H9 (cell line): ENCODE results near the gene KISS1. TPM values are rescaled to one million over a fixed set of nuclear protein-coding genes. Genes with fewer than 3 reads are reported as not detected.

ENCODE experiments used
- DNase-seq: peaks from one replicate; pipeline ENCODE4 v3.0.0-alpha.2; 2017
- H2AFZ ChIP-seq: one replicate; pipeline ENCODE4 v1.6.1; 2013; ENCODE audit warnings: mild to moderate bottlenecking, low read length, control low read depth, moderate library complexity
- H2AK5ac ChIP-seq: 2 replicates; pipeline ENCODE4 v1.6.1; 2013; ENCODE audit warnings: low read length, control low read depth, mixed read lengths; ENCODE audit not compliant: insufficient read length
- H2BK120ac ChIP-seq: one replicate; pipeline ENCODE4 v1.6.1; 2013; ENCODE audit warnings: low read depth, mild to moderate bottlenecking, low read length, control low read depth, inconsistent platforms; ENCODE audit not compliant: poor library complexity, severe bottlenecking
- H2BK12ac ChIP-seq: 2 replicates; pipeline ENCODE4 v1.6.1; 2013; ENCODE audit warnings: low read length, control low read depth, mixed read lengths, low read depth; ENCODE audit not compliant: insufficient read length
- H2BK15ac ChIP-seq: 2 replicates; pipeline ENCODE4 v1.6.1; 2013; ENCODE audit warnings: low read depth, low read length, control low read depth
- H2BK20ac ChIP-seq: one replicate; pipeline ENCODE4 v1.6.1; 2013; ENCODE audit warnings: low read depth, mild to moderate bottlenecking, low read length, control low read depth, inconsistent platforms; ENCODE audit not compliant: poor library complexity, severe bottlenecking
- H2BK5ac ChIP-seq: 2 replicates; pipeline ENCODE4 v1.6.1; 2013; ENCODE audit warnings: low read length, control low read depth, mixed read lengths; ENCODE audit not compliant: insufficient read length
- H3K14ac ChIP-seq: 2 replicates; pipeline ENCODE4 v1.6.1; 2013; ENCODE audit warnings: low read length, control low read depth; ENCODE audit not compliant: insufficient read depth
- H3K18ac ChIP-seq: 2 replicates; pipeline ENCODE4 v1.6.1; 2013; ENCODE audit warnings: low read depth, mild to moderate bottlenecking, mixed read lengths, low read length, control low read depth; ENCODE audit not compliant: insufficient read length
- H3K23ac ChIP-seq: 2 replicates; pipeline ENCODE4 v1.6.1; 2013; ENCODE audit warnings: low read length, control low read depth, mixed read lengths, low read depth; ENCODE audit not compliant: insufficient read length
- H3K23me2 ChIP-seq: 2 replicates; pipeline ENCODE4 v1.6.1; 2013; ENCODE audit warnings: low read depth, mild to moderate bottlenecking, mixed read lengths, low read length, control low read depth; ENCODE audit not compliant: insufficient read length, poor library complexity, severe bottlenecking
- H3K27ac ChIP-seq: 2 replicates; pipeline ENCODE4 v1.5.1; 2013; ENCODE audit warnings: low read length, control low read depth, mixed read lengths, low read depth; ENCODE audit not compliant: insufficient read length
- H3K27me3 ChIP-seq: 2 replicates; pipeline ENCODE4 v1.6.1; 2013; ENCODE audit warnings: low read length, control low read depth, inconsistent platforms; ENCODE audit not compliant: insufficient read depth
- H3K4ac ChIP-seq: 2 replicates; pipeline ENCODE4 v1.6.1; 2013; ENCODE audit warnings: low read depth, mild to moderate bottlenecking, control low read depth, inconsistent platforms, low read length, moderate library complexity
- H3K4me1 ChIP-seq: 2 replicates; pipeline ENCODE4 v1.6.1; 2013; ENCODE audit warnings: low read length, control low read depth, inconsistent platforms; ENCODE audit not compliant: insufficient read depth
- H3K4me2 ChIP-seq: 2 replicates; pipeline ENCODE4 v1.6.1; 2013; ENCODE audit warnings: low read length, control low read depth, mixed read lengths; ENCODE audit not compliant: insufficient read length, insufficient read depth
- H3K56ac ChIP-seq: 2 replicates; pipeline ENCODE4 v1.6.1; 2013; ENCODE audit warnings: low read depth, mild to moderate bottlenecking, mixed read lengths, low read length, control low read depth; ENCODE audit not compliant: insufficient read length
- H3K79me1 ChIP-seq: 2 replicates; pipeline ENCODE4 v1.6.1; 2013; ENCODE audit warnings: low read depth, mild to moderate bottlenecking, moderate library complexity, low read length, control low read depth, inconsistent platforms; ENCODE audit not compliant: insufficient read depth, poor library complexity, severe bottlenecking
- H3K79me2 ChIP-seq: 2 replicates; pipeline ENCODE4 v1.6.1; 2013; ENCODE audit warnings: low read length, control low read depth, inconsistent platforms; ENCODE audit not compliant: insufficient read depth
- H3K9ac ChIP-seq: 2 replicates; pipeline ENCODE4 v1.6.1; 2013; ENCODE audit warnings: low read length, control low read depth, mixed read lengths; ENCODE audit not compliant: insufficient read length; ENCODE audit errors: extremely low read depth
- H3K9me3 ChIP-seq: one replicate; pipeline ENCODE4 v1.6.1; 2013; ENCODE audit warnings: low read depth, low read length, inconsistent platforms; ENCODE audit not compliant: control insufficient read depth
- H3T11ph ChIP-seq: one replicate; pipeline ENCODE4 v1.6.1; 2013; ENCODE audit warnings: mild to moderate bottlenecking, low read length, control low read depth, inconsistent platforms
- H4K20me1 ChIP-seq: one replicate; pipeline ENCODE4 v1.6.1; 2013; ENCODE audit not compliant: control insufficient read depth, insufficient read length, insufficient read depth
- H4K5ac ChIP-seq: 2 replicates; pipeline ENCODE4 v1.6.1; 2013; ENCODE audit warnings: low read depth, mild to moderate bottlenecking, mixed read lengths, low read length, control low read depth; ENCODE audit not compliant: insufficient read length
- H4K8ac ChIP-seq: replicated peaks from 2 replicates; pipeline ENCODE4 v1.6.1; 2013; ENCODE audit warnings: low read length, control low read depth, mixed read lengths, low read depth; ENCODE audit not compliant: insufficient read length
- H4K91ac ChIP-seq: 2 replicates; pipeline ENCODE4 v1.6.1; 2013; ENCODE audit warnings: low read depth, mild to moderate bottlenecking, moderate library complexity, mixed read lengths, low read length, control low read depth; ENCODE audit not compliant: insufficient read length
- H3K27ac Mint-ChIP-seq, 3 experiments: 2 replicates in 2 of 3; 3 replicates in 1 of 3; pipeline ENCODE4 v1.8.0; 2020 to 2021; ENCODE audit warnings: mixed read lengths in 3 of 3, mild to moderate bottlenecking in 1 of 3, moderate library complexity in 1 of 3
- H3K27me3 Mint-ChIP-seq: 2 replicates; pipeline ENCODE4 v1.8.0; 2021; ENCODE audit warnings: low read depth, mild to moderate bottlenecking, moderate library complexity, mixed read lengths
- H3K36me3 Mint-ChIP-seq, 3 experiments: 2 replicates in 2 of 3; 3 replicates in 1 of 3; pipeline ENCODE4 v1.8.0; 2020 to 2021; ENCODE audit warnings: low read depth in 3 of 3, mixed read lengths in 3 of 3; ENCODE audit not compliant: insufficient read depth in 1 of 3
- H3K4me1 Mint-ChIP-seq, 2 experiments: 2 replicates each; pipeline ENCODE4 v1.8.0; 2020; ENCODE audit warnings: mixed read lengths in 2 of 2
- H3K4me3 Mint-ChIP-seq, 2 experiments: 2 replicates in 1 of 2; 3 replicates in 1 of 2; pipeline ENCODE4 v1.8.0; 2020 to 2021; ENCODE audit warnings: mild to moderate bottlenecking in 2 of 2, mixed read lengths in 2 of 2, moderate library complexity in 1 of 2
- H3K9me3 Mint-ChIP-seq, 2 experiments: 2 replicates in 1 of 2; 3 replicates in 1 of 2; pipeline ENCODE4 v1.8.0; 2020; ENCODE audit warnings: mild to moderate bottlenecking in 2 of 2, mixed read lengths in 2 of 2, moderate library complexity in 1 of 2
- CTCF ChIP-seq: fragments of 200-600 bp; sonication (generic); conservative IDR thresholded peaks from 3 replicates; pipeline ENCODE4 v1.8.0; 2021; ENCODE audit warnings: antibody characterized with exemption, mild to moderate bottlenecking
- WGBS: extraction: QIAGEN DNeasy Blood & Tissue Kit; methylation state at CpG from one replicate; pipeline ENCODE4 v1.1.7; 2013; ENCODE audit warnings: missing lambda C conversion rate, low lambda C conversion rate, mixed read lengths; ENCODE audit not compliant: insufficient read length; ENCODE audit errors: extremely low coverage; 5-methylcytosine and 5-hydroxymethylcytosine counted together
- total RNA-seq: library from RNA; stranded (reverse); gene quantifications from 2 replicates; pipeline ENCODE4 v1.2.1, GENCODE V29; 2021

Gene KISS1
- total RNA-seq, 1 experiment from 2014 or later, result 0.68 TPM

GRCh38 chr1:204171751-204172178, 24.5 kb downstream of the KISS1 start:
- Histone ChIP-seq H4K20me1 (no peaks in the 10 kb centered on the region), H3K79me2 (no peaks in the 10 kb centered on the region), H3K23me2 (no peaks in the 10 kb centered on the region), H3K9me3 (peaks cover 21% of the 10 kb centered on the region), H3K14ac (no peak overlapping the region), H4K5ac (no peak overlapping the region), H4K8ac (no peak overlapping the region), H4K91ac (no peak overlapping the region), H3K23ac (no peak overlapping the region), H3K27me3 (no peaks in the 10 kb centered on the region), H2BK5ac (no peak overlapping the region), H3K27ac (no peak overlapping the region), H2BK20ac (no peak overlapping the region), H2BK15ac (no peak overlapping the region), H2AFZ (no peak overlapping the region), H3K4ac (no peak overlapping the region), H3K9ac (no peak overlapping the region), H3K56ac (no peak overlapping the region), H2AK5ac (no peak overlapping the region), H2BK120ac (no peak overlapping the region), H2BK12ac (no peak overlapping the region), H3K4me2 (no peak overlapping the region), H3T11ph (no peak overlapping the region), H3K4me1 (no peaks in the 10 kb centered on the region), H3K18ac (no peak overlapping the region), H3K79me1 (no peaks in the 10 kb centered on the region)
- no peak for DNase-seq
- WGBS, result no CpG with 5 or more reads among the region's 4 CpGs
- no peaks in the 10 kb centered on the region for H3K4me1 Mint-ChIP-seq
- TF ChIP-seq CTCF, result no peak
- peaks cover 32 to 37% of the 10 kb centered on the region in 2 experiments for H3K9me3 Mint-ChIP-seq
- H3K36me3 Mint-ChIP-seq, result peaks cover 0 to 17% (median 8%) of the 10 kb centered on the region in 3 experiments; a peak in 5 of 7 replicates
- peaks cover 17% of the 10 kb centered on the region for H3K27me3 Mint-ChIP-seq
- H3K4me3 Mint-ChIP-seq, result no peak overlapping the region
- no peak overlapping the region for H3K27ac Mint-ChIP-seq
